GM13976 (cell line): ENCODE data around the gene BAZ1A.

Source experiments
- DNase-seq: peaks from one replicate; pipeline ENCODE4 v3.0.0; 2012; ENCODE audit warnings: low spot score
- CTCF ChIP-seq: IDR thresholded peaks from 2 replicates; pipeline ENCODE4 v1.5.1; 2012; ENCODE audit warnings: borderline replicate concordance, mild to moderate bottlenecking; ENCODE audit not compliant: insufficient read depth; ENCODE audit errors: extremely low read depth, missing control alignments, control extremely low read depth
- in situ Hi-C: fragments of 300-500 bp; cut with MboI; formaldehyde crosslinking; loops from one replicate; pipeline ENCODE4 v1.12.0; 2022; ENCODE audit warnings: low sequenced_read_pairs, mixed read lengths, inconsistent platforms; ENCODE audit not compliant: unreplicated experiment

The BAZ1A gene

GRCh38 chr14:34776611-34777010 is 98.5 kb downstream of the BAZ1A start:
- no peak for DNase-seq
- in situ Hi-C loops = no loop called here

GRCh38 chr14:34775922-34776321 is 99.2 kb downstream of the BAZ1A start:
- DNase-seq = no peak
- in situ Hi-C loops = no loop called here
- TF ChIP-seq CTCF = no peak

More at GRCh38 chr14:34776611-34777010, 98.5 kb downstream of the BAZ1A start:
- no peak for TF ChIP-seq CTCF

GRCh38 chr14:34775342-34775741 is 99.8 kb downstream of the BAZ1A start:
- no peak for DNase-seq
- TF ChIP-seq CTCF = no peak
- in situ Hi-C loops = no loop called here

GRCh38 chr14:34770901-34771300 is 104.3 kb downstream of the BAZ1A start:
- in situ Hi-C loops = no loop called here
- DNase-seq = no peak
- no peak for TF ChIP-seq CTCF

- no peak for TF ChIP-seq CTCF
- no peak for DNase-seq
- in situ Hi-C loops = no loop called here
These were observed 108.6 kb downstream of the BAZ1A start for GRCh38 chr14:34766606-34767005.

GRCh38 chr14:34766060-34766459 is 109.1 kb downstream of the BAZ1A start:
- TF ChIP-seq CTCF = no peak
- no peak for DNase-seq
- in situ Hi-C loops = no loop called here

GRCh38 chr14:34755215-34755614 is 119.9 kb downstream of the BAZ1A start:
- TF ChIP-seq CTCF = no peak
- in situ Hi-C loops = no loop called here
- DNase-seq = no peak
